Measurements from ENCODE around the gene ITPR2. TPM values are rescaled to one million over a fixed set of nuclear protein-coding genes. Genes with fewer than 3 reads are reported as not detected.

Gene ITPR2
- total RNA-seq, 1 donor from 2014 or later = 16.3 TPM

DNA sequence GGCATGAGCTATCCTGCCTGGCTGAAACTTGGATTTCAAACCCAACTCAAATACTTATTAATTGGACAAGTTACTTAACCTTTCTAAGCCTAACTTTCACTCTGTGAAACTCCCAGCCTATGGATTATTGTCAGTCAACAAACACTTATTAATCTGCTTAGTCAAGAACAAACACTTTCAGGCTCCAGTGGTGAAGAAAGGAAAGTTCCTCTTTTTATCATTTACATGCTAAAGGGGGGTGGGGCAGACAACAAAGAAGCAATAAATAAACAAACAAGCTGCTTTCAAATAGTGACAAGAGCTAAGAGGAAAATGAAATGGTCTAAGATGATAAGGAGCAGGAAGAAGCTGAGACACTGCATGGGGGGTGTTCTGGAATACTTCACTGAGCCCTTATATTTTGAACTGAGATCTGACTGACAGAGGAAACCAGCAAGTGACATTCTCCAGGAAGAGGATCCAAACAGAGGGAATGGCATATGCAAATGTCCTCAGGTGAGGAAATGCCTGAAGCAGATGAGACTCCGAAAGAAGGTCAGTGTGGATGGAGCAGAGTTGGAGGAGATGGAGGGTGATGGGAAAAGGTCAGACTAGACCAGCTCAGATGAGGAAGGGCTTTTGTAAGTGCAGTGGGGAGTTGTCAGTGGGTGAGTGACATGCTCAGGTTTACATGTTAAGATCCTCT, 259.6 kb downstream of the ITPR2 start:
- TF ChIP-seq, protein P1, sequence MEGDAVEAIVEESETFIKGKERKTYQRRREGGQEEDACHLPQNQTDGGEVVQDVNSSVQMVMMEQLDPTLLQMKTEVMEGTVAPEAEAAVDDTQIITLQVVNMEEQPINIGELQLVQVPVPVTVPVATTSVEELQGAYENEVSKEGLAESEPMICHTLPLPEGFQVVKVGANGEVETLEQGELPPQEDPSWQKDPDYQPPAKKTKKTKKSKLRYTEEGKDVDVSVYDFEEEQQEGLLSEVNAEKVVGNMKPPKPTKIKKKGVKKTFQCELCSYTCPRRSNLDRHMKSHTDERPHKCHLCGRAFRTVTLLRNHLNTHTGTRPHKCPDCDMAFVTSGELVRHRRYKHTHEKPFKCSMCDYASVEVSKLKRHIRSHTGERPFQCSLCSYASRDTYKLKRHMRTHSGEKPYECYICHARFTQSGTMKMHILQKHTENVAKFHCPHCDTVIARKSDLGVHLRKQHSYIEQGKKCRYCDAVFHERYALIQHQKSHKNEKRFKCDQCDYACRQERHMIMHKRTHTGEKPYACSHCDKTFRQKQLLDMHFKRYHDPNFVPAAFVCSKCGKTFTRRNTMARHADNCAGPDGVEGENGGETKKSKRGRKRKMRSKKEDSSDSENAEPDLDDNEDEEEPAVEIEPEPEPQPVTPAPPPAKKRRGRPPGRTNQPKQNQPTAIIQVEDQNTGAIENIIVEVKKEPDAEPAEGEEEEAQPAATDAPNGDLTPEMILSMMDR (IDR thresholded peaks at IDR 0.05; ENCODE audit: insufficient read depth, low read length, poor library complexity, severe bottlenecking) = no peak
- H3K27me3 ChIP-seq (ENCODE audit: control insufficient read depth, insufficient read depth, low read length) = no peaks in the 10 kb centered on the region
- DNase-seq (ENCODE audit: low read depth) = no peak
- no peak overlapping the region for H3K4me3 ChIP-seq (ENCODE audit: low read depth, low read length)
- no peaks in the 10 kb centered on the region for H3K36me3 ChIP-seq (ENCODE audit: control insufficient read depth, insufficient read depth, low read length)

DNA sequence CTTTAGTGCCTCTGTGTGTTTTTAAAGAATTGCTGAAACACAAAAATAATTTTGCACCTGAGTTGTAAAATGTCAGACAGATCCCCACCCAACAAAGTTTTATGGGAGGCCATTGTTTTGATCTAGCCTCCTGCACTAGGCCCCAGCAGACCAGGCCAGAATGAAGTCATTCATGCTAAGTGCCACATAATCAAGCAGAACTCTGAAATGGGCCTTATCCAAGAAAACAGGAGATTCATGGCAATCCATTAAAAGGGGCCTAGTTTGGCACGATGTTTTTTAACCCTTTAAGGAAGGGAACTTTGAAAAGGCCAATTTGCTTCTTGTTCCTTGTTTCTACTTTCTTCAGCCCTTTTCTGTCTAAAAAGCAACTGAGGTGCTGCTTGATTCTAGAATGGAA, 260.9 kb downstream of the ITPR2 start:
- H3K36me3 ChIP-seq (ENCODE audit: control insufficient read depth, insufficient read depth, low read length) = no peaks in the 10 kb centered on the region
- DNase-seq (ENCODE audit: low read depth) = no peak
- H3K4me3 ChIP-seq (ENCODE audit: low read depth, low read length) = no peak overlapping the region
- TF ChIP-seq, protein P1 (IDR thresholded peaks at IDR 0.05; ENCODE audit: insufficient read depth, low read length, poor library complexity, severe bottlenecking) = no peak
- H3K27me3 ChIP-seq (ENCODE audit: control insufficient read depth, insufficient read depth, low read length) = no peaks in the 10 kb centered on the region

DNA sequence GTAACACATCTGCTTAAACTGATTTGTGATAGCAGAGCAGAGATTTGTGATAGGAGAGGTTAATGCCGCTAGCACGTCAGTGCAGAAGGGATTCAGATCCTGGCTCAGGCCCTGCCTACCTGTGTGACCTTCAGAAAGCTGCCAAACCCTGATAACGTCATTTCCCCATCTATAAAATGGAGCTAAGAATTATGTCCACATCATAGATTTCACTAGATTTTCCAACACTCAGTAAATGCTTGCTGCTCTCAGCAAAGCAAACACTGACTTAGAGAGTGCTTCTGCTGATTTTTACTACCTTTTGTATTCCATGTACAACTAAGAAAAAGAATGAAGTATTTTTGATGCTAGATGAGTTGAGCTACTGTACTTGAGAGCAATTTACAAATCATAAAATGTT, 261.4 kb downstream of the ITPR2 start:
- DNase-seq (ENCODE audit: low read depth) = no peak
- TF ChIP-seq, protein P1 (IDR thresholded peaks at IDR 0.05; ENCODE audit: insufficient read depth, low read length, poor library complexity, severe bottlenecking) = no peak
- no peaks in the 10 kb centered on the region for H3K27me3 ChIP-seq (ENCODE audit: control insufficient read depth, insufficient read depth, low read length)
- no peaks in the 10 kb centered on the region for H3K36me3 ChIP-seq (ENCODE audit: control insufficient read depth, insufficient read depth, low read length)
- no peak overlapping the region for H3K4me3 ChIP-seq (ENCODE audit: low read depth, low read length)

DNA sequence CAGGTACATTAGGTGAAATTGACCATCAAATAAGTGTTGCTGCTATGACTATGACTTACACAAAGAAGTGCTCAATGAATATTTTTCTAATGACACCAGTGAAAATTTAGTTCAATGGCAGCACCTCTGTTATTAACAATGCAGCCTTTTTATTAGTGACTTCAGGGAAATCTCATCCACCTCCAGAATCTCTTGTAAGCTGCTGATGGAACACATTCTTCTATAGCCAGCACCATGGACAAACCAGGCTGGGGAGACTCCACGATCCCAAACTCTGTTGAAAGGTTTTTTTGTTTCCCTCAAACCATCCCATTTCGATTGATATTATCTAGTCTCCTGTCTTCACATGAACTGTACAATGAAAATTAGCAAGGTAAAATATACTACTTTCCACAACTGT, 265.9 kb downstream of the ITPR2 start:
- Histone ChIP-seq H3K36me3 (ENCODE audit: control insufficient read depth, insufficient read depth, low read length) (no peaks in the 10 kb centered on the region), H3K4me3 (ENCODE audit: low read depth, low read length) (no peak overlapping the region), H3K27me3 (ENCODE audit: control insufficient read depth, insufficient read depth, low read length) (no peaks in the 10 kb centered on the region)
- DNase-seq (ENCODE audit: low read depth) = no peak
- TF ChIP-seq, protein P1 (IDR thresholded peaks at IDR 0.05; ENCODE audit: insufficient read depth, low read length, poor library complexity, severe bottlenecking) = no peak

DNA sequence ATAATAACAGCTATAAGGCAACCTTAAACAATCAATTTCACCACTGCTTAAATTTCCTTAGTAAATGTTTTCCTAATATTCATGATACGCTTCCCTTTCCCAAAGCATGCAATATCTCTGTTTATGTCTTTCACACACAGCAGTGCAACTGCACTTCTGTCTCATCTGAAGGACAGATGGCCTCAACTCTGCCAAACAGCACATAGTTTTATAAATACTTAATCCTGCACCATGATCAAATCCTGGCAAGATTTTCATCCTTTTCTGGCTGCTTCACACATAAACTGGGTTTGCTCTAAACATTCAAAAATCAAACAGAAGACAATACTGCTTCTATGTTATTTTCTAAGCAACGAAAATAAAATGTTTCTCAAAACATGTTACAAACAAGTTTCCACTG, 266.3 kb downstream of the ITPR2 start:
- Histone ChIP-seq H3K36me3 (ENCODE audit: control insufficient read depth, insufficient read depth, low read length) (no peaks in the 10 kb centered on the region), H3K4me3 (ENCODE audit: low read depth, low read length) (no peak overlapping the region), H3K27me3 (ENCODE audit: control insufficient read depth, insufficient read depth, low read length) (no peaks in the 10 kb centered on the region)
- TF ChIP-seq, protein P1 (IDR thresholded peaks at IDR 0.05; ENCODE audit: insufficient read depth, low read length, poor library complexity, severe bottlenecking) = no peak
- no peak for DNase-seq (ENCODE audit: low read depth)

DNA sequence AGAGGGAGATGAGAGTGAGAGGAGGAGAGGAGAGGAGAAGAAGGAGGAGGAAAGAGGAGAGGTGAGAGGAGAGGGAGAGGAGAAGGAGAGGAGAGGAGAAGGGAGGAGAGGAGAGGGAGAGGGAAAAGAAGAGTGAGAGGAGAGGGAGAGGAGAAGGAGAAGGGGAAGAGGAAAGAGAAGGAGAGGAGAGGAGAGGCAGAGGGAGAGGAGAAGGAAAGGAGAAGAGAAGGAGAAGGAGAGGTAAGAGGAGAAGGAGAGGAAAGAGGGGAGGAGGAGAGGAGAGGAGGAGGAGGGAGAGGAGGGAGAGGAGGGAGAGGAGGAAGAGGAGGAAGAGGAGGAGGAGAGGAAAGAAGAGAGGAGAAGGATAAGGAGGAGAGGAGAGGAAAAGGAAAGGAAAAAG, 266.8 kb downstream of the ITPR2 start:
- TF ChIP-seq, protein P1 (IDR thresholded peaks at IDR 0.05; ENCODE audit: insufficient read depth, low read length, poor library complexity, severe bottlenecking) = no peak
- no peak for DNase-seq (ENCODE audit: low read depth)
- Histone ChIP-seq H3K4me3 (ENCODE audit: low read depth, low read length) (no peak overlapping the region), H3K36me3 (ENCODE audit: control insufficient read depth, insufficient read depth, low read length) (no peaks in the 10 kb centered on the region), H3K27me3 (ENCODE audit: control insufficient read depth, insufficient read depth, low read length) (no peaks in the 10 kb centered on the region)

Measured in kidney epithelial cell (primary cell).